Kidney epithelial cell (primary cell): ENCODE measurements around the gene DLEC1. TPM values are rescaled to one million over a fixed set of nuclear protein-coding genes. Genes with fewer than 3 reads are reported as not detected.

ENCODE experiments used
- DNase-seq: peaks from one replicate; pipeline ENCODE4 v3.0.0-alpha.2; 2010; ENCODE audit warnings: low read depth
- H3K27me3 ChIP-seq: 2 replicates; pipeline ENCODE4 v1.6.0; 2011; ENCODE audit warnings: low read length; ENCODE audit not compliant: control insufficient read depth, insufficient read depth
- H3K36me3 ChIP-seq: 2 replicates; pipeline ENCODE4 v1.5.1; 2011; ENCODE audit warnings: low read length; ENCODE audit not compliant: control insufficient read depth, insufficient read depth
- H3K4me3 ChIP-seq: 2 replicates; pipeline ENCODE4 v1.5.1; 2011; ENCODE audit warnings: low read depth, mild to moderate bottlenecking, control low read depth, low read length
- total RNA-seq: library from RNA; depleted of rRNA; stranded (reverse); fragments of >200 nt; gene quantifications from 2 replicates; pipeline ENCODE4 v1.2.3, GENCODE V29; 2015
- TF ChIP-seq, protein P1 (sequence below): IDR thresholded peaks from 2 replicates; pipeline ENCODE4 v1.5.1; 2011; ENCODE audit warnings: mild to moderate bottlenecking, moderate library complexity, low read length, control low read depth, inconsistent platforms; ENCODE audit not compliant: insufficient read depth, poor library complexity, severe bottlenecking

Gene DLEC1
- total RNA-seq, 1 donor from 2014 or later, result 0.17 TPM

DNA sequence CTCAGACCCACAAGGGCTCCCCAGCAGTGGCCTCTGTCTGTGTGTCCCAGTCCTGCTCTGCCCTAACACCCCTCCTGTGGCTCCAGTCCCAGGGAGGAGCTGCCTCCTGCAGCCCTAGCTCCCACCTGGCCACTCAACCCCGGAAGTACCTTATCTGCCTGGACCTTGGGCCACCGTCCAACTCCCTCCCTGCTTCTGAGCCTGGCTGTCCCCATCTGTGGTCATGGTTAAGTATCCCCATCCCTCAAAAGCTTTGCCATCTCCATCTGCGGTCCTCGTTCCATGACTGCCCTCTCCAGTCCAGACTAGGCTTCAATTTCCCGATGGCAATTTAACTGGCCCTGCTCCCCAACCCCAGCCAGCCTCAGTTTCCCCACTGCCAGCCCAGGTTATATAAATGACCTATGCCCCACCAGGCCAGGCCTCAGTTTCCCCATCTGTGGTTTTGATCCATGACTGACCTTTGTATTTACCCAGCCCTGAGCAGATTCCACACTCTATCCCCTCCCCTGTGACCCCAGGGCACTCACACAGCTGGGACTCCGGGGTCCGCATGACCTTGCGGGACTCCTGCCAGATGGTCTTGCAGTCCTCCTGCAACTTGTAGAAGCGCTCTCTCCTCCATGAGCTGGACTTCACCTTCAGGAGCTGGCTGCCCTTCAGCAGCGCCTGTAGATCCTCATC, 19.2 kb upstream of the DLEC1 start:
- Histone ChIP-seq H3K27me3 (no peaks in the 10 kb centered on the region), H3K4me3 (no peak overlapping the region), H3K36me3 (no peaks in the 10 kb centered on the region)
- TF ChIP-seq, protein P1, sequence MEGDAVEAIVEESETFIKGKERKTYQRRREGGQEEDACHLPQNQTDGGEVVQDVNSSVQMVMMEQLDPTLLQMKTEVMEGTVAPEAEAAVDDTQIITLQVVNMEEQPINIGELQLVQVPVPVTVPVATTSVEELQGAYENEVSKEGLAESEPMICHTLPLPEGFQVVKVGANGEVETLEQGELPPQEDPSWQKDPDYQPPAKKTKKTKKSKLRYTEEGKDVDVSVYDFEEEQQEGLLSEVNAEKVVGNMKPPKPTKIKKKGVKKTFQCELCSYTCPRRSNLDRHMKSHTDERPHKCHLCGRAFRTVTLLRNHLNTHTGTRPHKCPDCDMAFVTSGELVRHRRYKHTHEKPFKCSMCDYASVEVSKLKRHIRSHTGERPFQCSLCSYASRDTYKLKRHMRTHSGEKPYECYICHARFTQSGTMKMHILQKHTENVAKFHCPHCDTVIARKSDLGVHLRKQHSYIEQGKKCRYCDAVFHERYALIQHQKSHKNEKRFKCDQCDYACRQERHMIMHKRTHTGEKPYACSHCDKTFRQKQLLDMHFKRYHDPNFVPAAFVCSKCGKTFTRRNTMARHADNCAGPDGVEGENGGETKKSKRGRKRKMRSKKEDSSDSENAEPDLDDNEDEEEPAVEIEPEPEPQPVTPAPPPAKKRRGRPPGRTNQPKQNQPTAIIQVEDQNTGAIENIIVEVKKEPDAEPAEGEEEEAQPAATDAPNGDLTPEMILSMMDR, result no peak
- no peak for DNase-seq

- TF ChIP-seq, protein P1, result no peak
- Histone ChIP-seq H3K4me3 (no peak overlapping the region), H3K27me3 (no peaks in the 10 kb centered on the region), H3K36me3 (no peaks in the 10 kb centered on the region)
- no peak for DNase-seq
These were observed 18.7 kb upstream of the DLEC1 start for GRCh38 chr3:38020342-38020726.

GRCh38 chr3:38021196-38021595, 17.8 kb upstream of the DLEC1 start:
- DNase-seq, result no peak
- TF ChIP-seq, protein P1, result no peak
- H3K36me3 ChIP-seq, result no peaks in the 10 kb centered on the region
- no peak overlapping the region for H3K4me3 ChIP-seq
- H3K27me3 ChIP-seq, result no peaks in the 10 kb centered on the region

- Histone ChIP-seq H3K36me3 (no peaks in the 10 kb centered on the region), H3K27me3 (no peaks in the 10 kb centered on the region), H3K4me3 (no peak overlapping the region)
- no peak for DNase-seq
- TF ChIP-seq, protein P1, result no peak
These were observed 16.7 kb upstream of the DLEC1 start for GRCh38 chr3:38022301-38022700.

- Histone ChIP-seq H3K4me3 (no peak overlapping the region), H3K36me3 (no peaks in the 10 kb centered on the region), H3K27me3 (no peaks in the 10 kb centered on the region)
- no peak for DNase-seq
- TF ChIP-seq, protein P1, result no peak
These were observed 15.9 kb upstream of the DLEC1 start for GRCh38 chr3:38022896-38023709.
